ENCODE results near the gene FSTL4. TPM values are rescaled to one million over a fixed set of nuclear protein-coding genes. Genes with fewer than 3 reads are reported as not detected.

FSTL4 gene
- total RNA-seq, 4 donors from 2014 or later = 0.22 to 0.47 (median 0.27) TPM; not detected in 1

- WGBS, 2 donors (ENCODE audit: low coverage in 1 of 2) = 40% methylated on average over 2 of the region's 6 CpGs; no CpG with 5 or more reads in 1 of the 2 donors
- TF ChIP-seq CTCF (IDR thresholded peaks at IDR 0.05) (no peak), POLR2A (IDR thresholded peaks at IDR 0.05) (no peak), EP300 (IDR thresholded peaks at IDR 0.05) (no peak), POLR2AphosphoS5 (IDR thresholded peaks at IDR 0.05) (no peak)
- peaks cover 5% of the 10 kb centered on the region for H3K27me3 ChIP-seq
- H3K9me3 ChIP-seq = no peaks in the 10 kb centered on the region
- H3K36me3 ChIP-seq = no peaks in the 10 kb centered on the region
- no peak for ATAC-seq
- no peak overlapping the region for H3K4me3 ChIP-seq
- no peak overlapping the region for H3K27ac ChIP-seq
- no peaks in the 10 kb centered on the region for H3K4me1 ChIP-seq
Measured at GRCh38 chr5:133321833-133322420, 290.4 kb downstream of the FSTL4 start.

- no peak overlapping the region for H3K4me3 ChIP-seq
- TF ChIP-seq CTCF (IDR thresholded peaks at IDR 0.05) = no peak
- no peak for TF ChIP-seq POLR2A (IDR thresholded peaks at IDR 0.05)
- no peak for TF ChIP-seq EP300 (IDR thresholded peaks at IDR 0.05)
- no peak for TF ChIP-seq POLR2AphosphoS5 (IDR thresholded peaks at IDR 0.05)
Measured at GRCh38 chr5:133321286-133321832, 291.0 kb downstream of the FSTL4 start.

GRCh38 chr5:133319905-133320520 is 292.3 kb downstream of the FSTL4 start:
- 55 to 67% methylated on average over 1 to 3 of the region's 5 CpGs for WGBS, 2 donors (ENCODE audit: low coverage in 1 of 2)
- Histone ChIP-seq H3K27ac (no peak overlapping the region), H3K36me3 (no peaks in the 10 kb centered on the region), H3K9me3 (no peaks in the 10 kb centered on the region), H3K4me1 (no peaks in the 10 kb centered on the region), H3K27me3 (peaks cover 16% of the 10 kb centered on the region), H3K4me3 (no peak overlapping the region)
- no peak for TF ChIP-seq CTCF (IDR thresholded peaks at IDR 0.05)
- TF ChIP-seq EP300 (IDR thresholded peaks at IDR 0.05) = no peak
- no peak for TF ChIP-seq POLR2AphosphoS5 (IDR thresholded peaks at IDR 0.05)
- no peak for TF ChIP-seq POLR2A (IDR thresholded peaks at IDR 0.05)
- no peak for ATAC-seq

More at GRCh38 chr5:133321286-133321832, 291.0 kb downstream of the FSTL4 start:
- H3K36me3 ChIP-seq = no peaks in the 10 kb centered on the region
- no peaks in the 10 kb centered on the region for H3K9me3 ChIP-seq
- 78 to 90% methylated on average over 2 to 6 of the region's 13 CpGs for WGBS, 2 donors (ENCODE audit: low coverage in 1 of 2)
- no peaks in the 10 kb centered on the region for H3K4me1 ChIP-seq
- peaks cover 8% of the 10 kb centered on the region for H3K27me3 ChIP-seq
- no peak for ATAC-seq
- no peak overlapping the region for H3K27ac ChIP-seq

GRCh38 chr5:133319244-133319643 is 293.1 kb downstream of the FSTL4 start:
- Histone ChIP-seq H3K4me3 (no peak overlapping the region), H3K4me1 (no peaks in the 10 kb centered on the region), H3K9me3 (no peaks in the 10 kb centered on the region), H3K27me3 (peaks cover 14% of the 10 kb centered on the region), H3K36me3 (no peaks in the 10 kb centered on the region), H3K27ac (no peak overlapping the region)
- WGBS, 2 donors (ENCODE audit: low coverage in 1 of 2) = 83% methylated on average over 3 of the region's 5 CpGs; no CpG with 5 or more reads in 1 of the 2 donors
- no peak for ATAC-seq
- TF ChIP-seq CTCF (IDR thresholded peaks at IDR 0.05) = no peak
- TF ChIP-seq POLR2AphosphoS5 (IDR thresholded peaks at IDR 0.05) = no peak

- Histone ChIP-seq H3K27ac (no peak overlapping the region), H3K4me3 (no peak overlapping the region), H3K27me3 (peaks cover 17% of the 10 kb centered on the region), H3K4me1 (no peaks in the 10 kb centered on the region), H3K9me3 (no peaks in the 10 kb centered on the region), H3K36me3 (no peaks in the 10 kb centered on the region)
- no peak for TF ChIP-seq POLR2A (IDR thresholded peaks at IDR 0.05)
- TF ChIP-seq EP300 (IDR thresholded peaks at IDR 0.05) = no peak
- TF ChIP-seq POLR2AphosphoS5 (IDR thresholded peaks at IDR 0.05) = no peak
- TF ChIP-seq CTCF (IDR thresholded peaks at IDR 0.05) = no peak
- 67% methylated on average over 1 of the region's 1 CpG; no CpG with 5 or more reads in 1 of the 2 donors for WGBS, 2 donors (ENCODE audit: low coverage in 1 of 2)
- ATAC-seq = no peak
Measured at GRCh38 chr5:133317558-133317957, 294.8 kb downstream of the FSTL4 start.
